ENCODE measurements around the gene CAPN12. TPM values are rescaled to one million over a fixed set of nuclear protein-coding genes. Genes with fewer than 3 reads are reported as not detected.

Gene CAPN12
- total RNA-seq, 1 experiment from 2014 or later = 0.69 TPM

GRCh38 chr19:38780443-38780842 is 36.2 kb upstream of the CAPN12 start:
- H3K27me3 ChIP-seq (replicated peaks; ENCODE audit: insufficient read depth, low read depth, low read length, poor library complexity) = peaks cover 3% of the 10 kb centered on the region
- intact Hi-C loops (cut with micrococcal nuclease; ENCODE audit: unreplicated experiment) = no loop called here
- no peak overlapping the region for H3K27ac ChIP-seq (ENCODE audit: low read depth, low read length, poor library complexity, severe bottlenecking)
- no peaks in the 10 kb centered on the region for H3K4me1 ChIP-seq (ENCODE audit: insufficient read depth, low read length, poor library complexity, severe bottlenecking)
- no peak for DNase-seq (ENCODE audit: low spot score)
- CTCF ChIA-PET = no interaction called here
- TF ChIP-seq EZH2 (IDR thresholded peaks at IDR 0.05; ENCODE audit: borderline replicate concordance, low read depth, low read length, poor library complexity, severe bottlenecking) = no peak
- TF ChIP-seq CTCF (conservative IDR thresholded peaks at IDR 0.05; ENCODE audit: low read depth, low read length) = no peak
- BruUV-seq (replicated peaks) = no TSS peak
- H3K4me3 ChIP-seq (ENCODE audit: low read depth, low read length, poor library complexity, severe bottlenecking) = no peak overlapping the region
- H3K36me3 ChIP-seq (ENCODE audit: insufficient read depth, low read length, poor library complexity, severe bottlenecking) = no peaks in the 10 kb centered on the region
- POLR2A ChIA-PET (ENCODE audit: low non-redundant PET) = interaction anchor here (0.6 kb wide), 1 partner anchor 375 kb away, joined by 3 read pairs; no protein-coding TSS in a partner anchor
- no peaks in the 10 kb centered on the region for H3K9me3 ChIP-seq (ENCODE audit: low read depth, low read length, poor library complexity, severe bottlenecking)

- no peak for TF ChIP-seq CTCF (conservative IDR thresholded peaks at IDR 0.05; ENCODE audit: low read depth, low read length)
- TF ChIP-seq EZH2 (IDR thresholded peaks at IDR 0.05; ENCODE audit: borderline replicate concordance, low read depth, low read length, poor library complexity, severe bottlenecking) = no peak
- Histone ChIP-seq H3K4me1 (ENCODE audit: insufficient read depth, low read length, poor library complexity, severe bottlenecking) (no peaks in the 10 kb centered on the region), H3K9me3 (ENCODE audit: low read depth, low read length, poor library complexity, severe bottlenecking) (no peaks in the 10 kb centered on the region), H3K27me3 (replicated peaks; ENCODE audit: insufficient read depth, low read depth, low read length, poor library complexity) (peaks cover 3% of the 10 kb centered on the region), H3K27ac (ENCODE audit: low read depth, low read length, poor library complexity, severe bottlenecking) (no peak overlapping the region), H3K36me3 (ENCODE audit: insufficient read depth, low read length, poor library complexity, severe bottlenecking) (no peaks in the 10 kb centered on the region), H3K4me3 (ENCODE audit: low read depth, low read length, poor library complexity, severe bottlenecking) (no peak overlapping the region)
- ChIA-PET POLR2A (ENCODE audit: low non-redundant PET) (no interaction called here), CTCF (no interaction called here)
- no peak for DNase-seq (ENCODE audit: low spot score)
- intact Hi-C loops (cut with micrococcal nuclease; ENCODE audit: unreplicated experiment) = no loop called here
- no TSS peak for BruUV-seq (replicated peaks)
Observed at GRCh38 chr19:38778733-38779132, 34.5 kb upstream of the CAPN12 start.

- Histone ChIP-seq H3K27me3 (replicated peaks; ENCODE audit: insufficient read depth, low read depth, low read length, poor library complexity) (peaks cover 3% of the 10 kb centered on the region), H3K36me3 (ENCODE audit: insufficient read depth, low read length, poor library complexity, severe bottlenecking) (no peaks in the 10 kb centered on the region), H3K4me3 (ENCODE audit: low read depth, low read length, poor library complexity, severe bottlenecking) (no peak overlapping the region), H3K4me1 (ENCODE audit: insufficient read depth, low read length, poor library complexity, severe bottlenecking) (no peaks in the 10 kb centered on the region), H3K27ac (ENCODE audit: low read depth, low read length, poor library complexity, severe bottlenecking) (no peak overlapping the region), H3K9me3 (ENCODE audit: low read depth, low read length, poor library complexity, severe bottlenecking) (no peaks in the 10 kb centered on the region)
- TF ChIP-seq EZH2 (IDR thresholded peaks at IDR 0.05; ENCODE audit: borderline replicate concordance, low read depth, low read length, poor library complexity, severe bottlenecking) (no peak), CTCF (conservative IDR thresholded peaks at IDR 0.05; ENCODE audit: low read depth, low read length) (no peak)
- no TSS peak for BruUV-seq (replicated peaks)
- ChIA-PET CTCF (no interaction called here), POLR2A (ENCODE audit: low non-redundant PET) (no interaction called here)
- intact Hi-C loops (cut with micrococcal nuclease; ENCODE audit: unreplicated experiment) = no loop called here
- DNase-seq (ENCODE audit: low spot score) = no peak
Observed at GRCh38 chr19:38774181-38774950, 30.1 kb upstream of the CAPN12 start.
